ENCODE results near the gene TAS2R41. TPM values are rescaled to one million over a fixed set of nuclear protein-coding genes. Genes with fewer than 3 reads are reported as not detected.

TAS2R41 gene
- total and polyA plus RNA-seq, 11 donors: not detected

- TF ChIP-seq POLR2A (IDR thresholded peaks at IDR 0.05) (no peak), CTCF (IDR thresholded peaks at IDR 0.05) (no peak)
- Histone ChIP-seq H3K36me3 (no peaks in the 10 kb centered on the region), H3K4me1 (no peaks in the 10 kb centered on the region), H3K4me3 (no peak overlapping the region), H3K27me3 (no peaks in the 10 kb centered on the region), H3K27ac (no peak overlapping the region), H3K9me3 (no peaks in the 10 kb centered on the region)
- ATAC-seq (no peak), DNase-seq (no peak)
- whole genome bisulfite sequencing, 4 donors: 59 to 77% (median 65%) methylated on average over 4 of the region's 4 CpGs
- intact Hi-C loops (cut with DNase I): no loop called here
Observed at GRCh38 chr7:143437578-143437977, 40.1 kb upstream of the TAS2R41 start.

GRCh38 chr7:143439866-143440265, 37.8 kb upstream of the TAS2R41 start:
- Histone ChIP-seq H3K36me3 (no peaks in the 10 kb centered on the region), H3K4me3 (no peak overlapping the region), H3K27me3 (no peaks in the 10 kb centered on the region), H3K4me1 (no peaks in the 10 kb centered on the region), H3K27ac (no peak overlapping the region), H3K9me3 (no peaks in the 10 kb centered on the region)
- TF ChIP-seq CTCF (IDR thresholded peaks at IDR 0.05) (no peak), POLR2A (IDR thresholded peaks at IDR 0.05) (no peak)
- intact Hi-C loops (cut with DNase I): no loop called here
- 78 to 92% (median 85%) methylated on average over 2 of the region's 2 CpGs for WGBS, 4 donors
- no peak for ATAC-seq
- no peak for DNase-seq

GRCh38 chr7:143443153-143443552, 34.5 kb upstream of the TAS2R41 start, which contains the start of gene TAS2R60:
Gene TAS2R60 (plus strand): TSS chr7:143443453. CDS start chr7:143443453, 0 bp downstream.
- Histone ChIP-seq H3K27me3 (peaks cover 0 to 15% (median 0%) of the 10 kb centered on the region in 9 donors), H3K4me1 (no peaks in the 10 kb centered on the region), H3K9me3 (no peaks in the 10 kb centered on the region), H3K36me3 (no peaks in the 10 kb centered on the region), H3K4me3 (no peak within 1 kb of the TSS), H3K27ac (no peak within 1 kb of the TSS)
- DNase-seq (no peak), ATAC-seq (no peak)
- intact Hi-C loops (cut with DNase I): no loop called here
- TF ChIP-seq POLR2A (IDR thresholded peaks at IDR 0.05): no peak
- WGBS, 4 donors: 68 to 96% (median 88%) methylated on average over 4 of the region's 4 CpGs

GRCh38 chr7:143444063-143444782, 33.5 kb upstream of the TAS2R41 start:
- 90 to 93% (median 93%) methylated on average over 6 of the region's 6 CpGs for WGBS, 4 donors
- Histone ChIP-seq H3K27ac (no peak overlapping the region), H3K36me3 (no peaks in the 10 kb centered on the region), H3K4me3 (no peak overlapping the region), H3K9me3 (no peaks in the 10 kb centered on the region), H3K27me3 (peaks cover 0 to 15% (median 0%) of the 10 kb centered on the region in 9 donors), H3K4me1 (no peaks in the 10 kb centered on the region)
- DNase-seq: no peak
- ATAC-seq: no peak
- TF ChIP-seq POLR2A (IDR thresholded peaks at IDR 0.05) (no peak), CTCF (IDR thresholded peaks at IDR 0.05) (no peak)
- intact Hi-C loops (cut with DNase I): no loop called here

GRCh38 chr7:143444785-143445184, 32.9 kb upstream of the TAS2R41 start:
- ATAC-seq (no peak), DNase-seq (no peak)
- Histone ChIP-seq H3K4me3 (no peak overlapping the region), H3K27me3 (peaks cover 0 to 15% (median 0%) of the 10 kb centered on the region in 9 donors), H3K4me1 (no peaks in the 10 kb centered on the region), H3K36me3 (no peaks in the 10 kb centered on the region), H3K27ac (no peak overlapping the region), H3K9me3 (no peaks in the 10 kb centered on the region)
- TF ChIP-seq CTCF (IDR thresholded peaks at IDR 0.05) (no peak), POLR2A (IDR thresholded peaks at IDR 0.05) (no peak)
- intact Hi-C loops (cut with DNase I): no loop called here
- WGBS, 4 donors: 92 to 97% (median 94%) methylated on average over 1 of the region's 1 CpG

All from heart left ventricle (tissue), 16 donors.